Measurements from ENCODE around the gene FRK.

DNA sequence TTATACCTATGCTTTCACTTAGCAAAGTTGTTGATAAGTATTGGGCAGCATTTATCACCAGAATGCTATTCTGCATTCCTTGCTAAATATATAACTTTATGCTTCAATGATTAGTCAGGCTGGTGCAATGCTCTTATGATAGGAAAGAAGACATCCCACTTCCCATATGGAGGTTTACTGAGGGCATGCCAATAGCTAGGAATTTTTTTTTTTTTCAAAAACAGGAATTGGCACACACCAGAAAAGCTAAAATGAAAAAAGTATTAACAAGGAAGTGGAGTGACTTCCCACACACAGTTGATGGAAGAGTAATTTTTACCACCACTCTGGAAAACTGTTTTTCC is 90.8 kb downstream of the FRK start:
- TF ChIP-seq, protein P1, sequence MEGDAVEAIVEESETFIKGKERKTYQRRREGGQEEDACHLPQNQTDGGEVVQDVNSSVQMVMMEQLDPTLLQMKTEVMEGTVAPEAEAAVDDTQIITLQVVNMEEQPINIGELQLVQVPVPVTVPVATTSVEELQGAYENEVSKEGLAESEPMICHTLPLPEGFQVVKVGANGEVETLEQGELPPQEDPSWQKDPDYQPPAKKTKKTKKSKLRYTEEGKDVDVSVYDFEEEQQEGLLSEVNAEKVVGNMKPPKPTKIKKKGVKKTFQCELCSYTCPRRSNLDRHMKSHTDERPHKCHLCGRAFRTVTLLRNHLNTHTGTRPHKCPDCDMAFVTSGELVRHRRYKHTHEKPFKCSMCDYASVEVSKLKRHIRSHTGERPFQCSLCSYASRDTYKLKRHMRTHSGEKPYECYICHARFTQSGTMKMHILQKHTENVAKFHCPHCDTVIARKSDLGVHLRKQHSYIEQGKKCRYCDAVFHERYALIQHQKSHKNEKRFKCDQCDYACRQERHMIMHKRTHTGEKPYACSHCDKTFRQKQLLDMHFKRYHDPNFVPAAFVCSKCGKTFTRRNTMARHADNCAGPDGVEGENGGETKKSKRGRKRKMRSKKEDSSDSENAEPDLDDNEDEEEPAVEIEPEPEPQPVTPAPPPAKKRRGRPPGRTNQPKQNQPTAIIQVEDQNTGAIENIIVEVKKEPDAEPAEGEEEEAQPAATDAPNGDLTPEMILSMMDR (conservative IDR thresholded peaks at IDR 0.05 in 1 of 2, IDR thresholded peaks at IDR 0.05 in 1 of 2; ENCODE audit: extremely low read depth in 1 of 2, insufficient read depth in 1 of 2, low read depth in 1 of 2, low read length in 2 of 2), result no peak
- TF ChIP-seq EZH2 (IDR thresholded peaks at IDR 0.05; ENCODE audit: borderline replicate concordance, low read length), result no peak
